Activated CD4-positive, alpha-beta T cell treated with anti-CD3 and anti-CD28 coated beads, Interleukin-2, amount 10 ng/mL, durations not matched to agents 24 days and 14 days (primary cell): ENCODE measurements around the gene MACIR. TPM values are rescaled to one million over a fixed set of nuclear protein-coding genes. Genes with fewer than 3 reads are reported as not detected.
A peak's percentile ranks its signal among the peaks of the same experiment; 100 is the strongest.

Experiments used
- DNase-seq: peaks from one replicate; pipeline ENCODE4 v3.0.0; 2022
- H3K27ac Mint-ChIP-seq: one replicate; pipeline ENCODE4 v1.8.0; 2022; ENCODE audit warnings: mild to moderate bottlenecking, mixed read lengths
- H3K27me3 Mint-ChIP-seq: one replicate; pipeline ENCODE4 v1.8.0; 2022; ENCODE audit warnings: mixed read lengths
- H3K36me3 Mint-ChIP-seq: one replicate; pipeline ENCODE4 v1.8.0; 2022; ENCODE audit warnings: low read depth, mild to moderate bottlenecking, mixed read lengths
- H3K4me1 Mint-ChIP-seq: one replicate; pipeline ENCODE4 v1.8.0; 2021; ENCODE audit warnings: mixed read lengths
- H3K4me3 Mint-ChIP-seq: one replicate; pipeline ENCODE4 v1.8.0; 2022; ENCODE audit warnings: mild to moderate bottlenecking, moderate library complexity, mixed read lengths
- H3K9me3 Mint-ChIP-seq: one replicate; pipeline ENCODE4 v1.8.0; 2021; ENCODE audit warnings: mixed read lengths
- intact Hi-C: fragments of 100-400 bp; cut with micrococcal nuclease; formaldehyde crosslinking; loops from one replicate; pipeline ENCODE4 v1.15.1; 2023
- total RNA-seq: library from RNA; stranded (reverse); gene quantifications from 2 replicates; pipeline ENCODE4 v1.2.3, GENCODE V29; 2022

Gene MACIR
- total RNA-seq, 1 donor from 2014 or later = 13.3 TPM

DNA sequence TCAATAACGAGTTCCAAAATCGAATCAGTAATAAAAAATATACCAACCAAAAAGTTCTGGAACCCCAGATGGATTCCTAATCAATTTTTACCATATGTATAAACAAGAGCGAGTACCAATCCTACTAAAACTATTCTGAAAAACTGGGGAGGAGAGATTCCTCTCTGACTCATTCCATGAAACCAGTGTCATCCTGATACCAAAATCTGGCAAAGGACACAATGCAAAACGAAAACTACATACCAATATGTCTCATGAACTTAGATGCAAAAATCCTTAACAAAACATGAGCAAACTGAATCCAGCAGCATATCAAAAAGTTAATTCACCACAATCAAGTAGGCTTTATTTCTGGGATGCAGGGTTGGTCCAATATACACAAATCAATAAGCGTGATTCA is 30.5 kb upstream of the MACIR start:
- H3K4me1 Mint-ChIP-seq = peaks cover 2% of the 10 kb centered on the region
- intact Hi-C loops = loop anchor here (10.0 kb wide), 1 partner anchor 643 kb away; no protein-coding TSS in a partner anchor

DNA sequence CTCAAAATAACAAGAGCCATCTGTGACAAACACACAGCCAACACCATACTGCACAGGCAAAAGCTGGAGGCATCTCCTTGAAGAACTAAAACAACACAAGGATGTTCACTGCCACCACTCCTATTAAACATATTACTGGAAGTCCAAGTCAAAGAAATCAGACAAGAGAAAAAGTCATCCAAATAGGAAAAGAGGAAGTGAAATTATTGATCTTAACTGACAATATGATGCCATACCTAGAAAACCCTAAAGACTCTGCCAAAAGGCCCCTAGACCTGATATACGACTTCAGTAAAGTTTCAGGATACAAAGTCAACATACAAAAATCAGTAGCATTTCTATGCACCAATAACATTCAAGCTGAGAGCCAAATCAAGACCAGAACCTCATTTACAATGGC is 30.0 kb upstream of the MACIR start:
- Mint-ChIP-seq H3K9me3 (no peaks in the 10 kb centered on the region), H3K27ac (no peak overlapping the region), H3K4me3 (no peak overlapping the region), H3K36me3 (no peaks in the 10 kb centered on the region), H3K4me1 (peaks cover 2% of the 10 kb centered on the region), H3K27me3 (peaks cover 54% of the 10 kb centered on the region)
- intact Hi-C loops = loop anchor here (10.0 kb wide), 1 partner anchor 644 kb away; no protein-coding TSS in a partner anchor
- no peak for DNase-seq

More for the DNA sequence above, 30.5 kb upstream of the MACIR start:
- Mint-ChIP-seq H3K9me3 (no peaks in the 10 kb centered on the region), H3K36me3 (no peaks in the 10 kb centered on the region), H3K4me3 (no peak overlapping the region), H3K27ac (no peak overlapping the region), H3K27me3 (peaks cover 50% of the 10 kb centered on the region)
- no peak for DNase-seq

DNA sequence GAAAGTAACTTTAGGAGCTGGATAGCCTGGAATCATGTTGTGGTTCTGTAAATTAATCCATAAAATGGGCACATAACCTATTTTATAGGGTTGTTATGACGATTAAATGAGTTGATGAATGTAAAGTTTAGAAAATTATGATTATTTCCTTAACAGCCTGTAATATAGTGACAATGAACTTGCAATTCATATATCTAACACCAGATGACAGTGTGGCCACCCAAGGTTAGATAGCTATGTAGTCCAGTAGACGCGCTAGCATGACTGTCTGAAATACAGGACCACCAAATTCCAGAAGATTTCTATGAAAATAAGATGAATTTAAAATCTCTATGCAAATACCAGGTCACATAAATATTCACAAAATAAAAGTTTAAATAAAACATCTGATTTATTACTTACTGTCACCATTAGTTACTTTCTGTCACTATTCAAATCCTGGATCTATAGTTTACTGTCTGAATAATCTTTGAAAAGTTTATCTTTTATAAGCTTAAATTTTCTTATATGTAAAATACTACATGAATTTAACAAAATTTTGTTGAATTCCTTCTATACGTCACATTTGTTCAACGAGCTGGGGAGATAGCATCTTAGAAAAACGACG is 26.1 kb upstream of the MACIR start:
- no peaks in the 10 kb centered on the region for H3K36me3 Mint-ChIP-seq
- DNase-seq = peak; percentile 69
- no peaks in the 10 kb centered on the region for H3K9me3 Mint-ChIP-seq
- H3K4me1 Mint-ChIP-seq = no peaks in the 10 kb centered on the region
- no peak overlapping the region for H3K27ac Mint-ChIP-seq
- no peak overlapping the region for H3K4me3 Mint-ChIP-seq
- peaks cover 47% of the 10 kb centered on the region for H3K27me3 Mint-ChIP-seq
- intact Hi-C loops = loop anchor here (1.0 kb wide), 1 partner anchor 243 kb away; no protein-coding TSS in a partner anchor

DNA sequence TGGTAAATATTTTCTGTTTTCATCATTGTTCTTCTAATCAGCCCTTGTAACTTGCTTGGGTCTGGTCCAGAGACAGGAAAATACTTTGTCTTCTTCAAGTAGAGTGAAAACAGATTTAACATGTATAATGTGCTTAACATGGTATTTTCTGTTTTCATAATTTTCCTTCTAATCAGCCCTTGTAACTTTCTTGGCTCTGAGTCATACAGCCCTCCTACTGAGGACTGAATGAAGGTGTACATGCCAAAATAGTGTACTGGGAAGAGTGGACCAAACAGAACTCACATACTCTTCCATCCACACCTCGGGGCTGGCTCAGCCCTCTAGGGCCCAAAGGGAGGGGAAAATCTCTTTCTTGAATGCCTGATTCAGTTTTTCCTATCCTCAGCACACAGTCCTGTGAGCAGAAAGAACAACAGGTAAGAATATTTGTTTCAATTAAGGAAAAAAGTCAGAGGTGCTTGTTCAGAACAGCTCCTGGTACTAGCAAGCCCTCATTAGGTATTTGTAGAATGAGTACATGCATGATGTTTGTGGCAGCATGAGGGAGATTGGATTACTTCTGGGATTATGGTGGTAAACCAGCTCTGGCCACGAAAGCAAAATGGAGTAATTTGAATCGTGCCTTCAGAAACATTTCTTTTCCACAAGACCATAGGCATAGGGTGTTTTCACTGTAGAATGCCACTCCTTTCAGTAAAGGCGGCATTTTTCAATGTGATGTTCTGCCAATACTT is 24.2 kb upstream of the MACIR start:
- Mint-ChIP-seq H3K4me3 (no peak overlapping the region), H3K4me1 (no peaks in the 10 kb centered on the region), H3K36me3 (no peaks in the 10 kb centered on the region), H3K9me3 (no peaks in the 10 kb centered on the region), H3K27me3 (peaks cover 42% of the 10 kb centered on the region), H3K27ac (no peak overlapping the region)
- intact Hi-C loops = no loop called here
- DNase-seq = no peak

DNA sequence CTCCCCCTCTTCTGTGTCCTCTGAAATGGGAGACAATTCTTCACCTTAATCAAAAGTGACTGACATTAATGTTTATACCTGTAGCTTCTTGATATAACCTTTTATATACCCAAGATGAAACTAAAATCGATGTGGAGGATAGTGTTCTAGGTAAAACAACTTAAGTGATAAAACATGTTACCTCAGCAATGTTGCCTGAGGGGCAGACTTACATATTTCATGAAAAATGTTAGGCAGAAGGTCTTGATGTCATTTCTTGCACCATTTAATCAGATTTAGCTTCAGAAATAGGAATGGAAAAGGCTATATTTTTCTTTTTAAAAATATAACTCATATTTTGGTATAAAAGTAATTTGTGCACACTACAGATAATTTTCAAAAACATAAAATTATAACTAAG is 22.7 kb upstream of the MACIR start:
- intact Hi-C loops = no loop called here
- H3K9me3 Mint-ChIP-seq = peaks cover 4% of the 10 kb centered on the region
- no peak overlapping the region for H3K4me3 Mint-ChIP-seq

DNA sequence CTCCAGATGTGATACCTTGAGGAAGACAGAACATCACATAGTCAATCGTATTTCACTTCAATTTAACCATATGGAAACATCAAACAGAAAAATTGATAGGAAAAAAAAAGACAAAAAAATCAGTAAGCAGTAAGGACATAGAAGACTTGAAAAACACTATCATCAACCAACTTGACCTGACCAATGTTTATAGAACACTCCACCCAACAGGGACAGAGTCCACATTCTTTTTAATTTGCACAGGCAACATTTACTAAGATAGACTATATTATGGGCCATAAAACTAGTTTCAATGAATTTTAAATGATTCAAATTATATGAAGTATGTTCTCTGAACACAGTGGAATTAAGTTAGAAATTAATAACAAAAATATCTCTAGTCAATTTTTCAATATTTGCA is 20.8 kb upstream of the MACIR start:
- Mint-ChIP-seq H3K4me1 (no peaks in the 10 kb centered on the region), H3K4me3 (no peak overlapping the region), H3K36me3 (no peaks in the 10 kb centered on the region), H3K27me3 (peaks cover 40% of the 10 kb centered on the region), H3K9me3 (peaks cover 4% of the 10 kb centered on the region), H3K27ac (no peak overlapping the region)
- no peak for DNase-seq
- intact Hi-C loops = no loop called here

More for the DNA sequence above, 22.7 kb upstream of the MACIR start:
- no peak overlapping the region for H3K27ac Mint-ChIP-seq
- no peaks in the 10 kb centered on the region for H3K36me3 Mint-ChIP-seq
- DNase-seq = no peak
- no peaks in the 10 kb centered on the region for H3K4me1 Mint-ChIP-seq
- H3K27me3 Mint-ChIP-seq = peaks cover 39% of the 10 kb centered on the region

DNA sequence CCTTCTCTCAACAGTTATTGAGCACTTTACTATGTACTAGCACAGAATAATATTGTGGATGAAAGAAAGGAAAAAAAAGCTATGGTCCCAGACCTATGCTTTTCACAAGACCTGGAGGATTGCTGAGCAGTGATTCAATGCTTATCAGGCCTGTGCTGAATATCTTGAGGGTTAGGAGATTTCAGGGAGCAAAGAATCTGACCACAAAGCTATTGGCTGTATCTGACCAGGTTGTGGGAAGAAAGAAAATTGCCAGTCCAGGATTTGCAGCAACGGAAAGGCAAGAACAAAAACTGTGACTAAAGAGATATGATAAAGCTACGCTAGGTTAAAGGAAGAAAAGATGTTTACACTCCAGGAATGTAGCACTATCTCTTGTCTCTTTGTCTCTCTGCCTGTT is 14.9 kb upstream of the MACIR start:
- H3K36me3 Mint-ChIP-seq = no peaks in the 10 kb centered on the region
- H3K4me1 Mint-ChIP-seq = peaks cover 5% of the 10 kb centered on the region
- no peak overlapping the region for H3K4me3 Mint-ChIP-seq
- no peak for DNase-seq
- peaks cover 4% of the 10 kb centered on the region for H3K9me3 Mint-ChIP-seq
- H3K27me3 Mint-ChIP-seq = peaks cover 61% of the 10 kb centered on the region
- intact Hi-C loops = no loop called here
- H3K27ac Mint-ChIP-seq = no peak overlapping the region

DNA sequence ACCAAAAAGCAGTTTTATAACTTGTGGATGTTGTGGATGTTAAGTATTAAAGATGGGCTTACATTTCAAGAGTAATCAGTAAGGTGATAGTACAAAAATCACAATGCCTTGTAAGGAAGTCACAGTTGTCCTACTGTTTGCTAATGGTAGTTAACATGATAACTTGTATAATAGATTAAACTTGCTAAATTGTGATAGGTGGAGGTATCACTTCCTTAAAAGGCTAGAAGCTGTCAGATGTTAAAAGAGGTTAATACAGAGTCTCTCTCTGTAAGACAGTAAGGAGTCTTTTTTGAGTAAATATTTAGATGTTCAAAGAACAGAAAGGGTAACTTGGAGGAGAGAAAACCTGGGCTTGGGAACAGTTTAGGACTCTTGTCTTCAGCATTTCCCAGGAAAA is 14.2 kb upstream of the MACIR start:
- no peak for DNase-seq
- Mint-ChIP-seq H3K27ac (no peak overlapping the region), H3K4me1 (peaks cover 5% of the 10 kb centered on the region), H3K4me3 (no peak overlapping the region), H3K36me3 (no peaks in the 10 kb centered on the region), H3K9me3 (peaks cover 4% of the 10 kb centered on the region), H3K27me3 (peaks cover 61% of the 10 kb centered on the region)
- intact Hi-C loops = no loop called here

DNA sequence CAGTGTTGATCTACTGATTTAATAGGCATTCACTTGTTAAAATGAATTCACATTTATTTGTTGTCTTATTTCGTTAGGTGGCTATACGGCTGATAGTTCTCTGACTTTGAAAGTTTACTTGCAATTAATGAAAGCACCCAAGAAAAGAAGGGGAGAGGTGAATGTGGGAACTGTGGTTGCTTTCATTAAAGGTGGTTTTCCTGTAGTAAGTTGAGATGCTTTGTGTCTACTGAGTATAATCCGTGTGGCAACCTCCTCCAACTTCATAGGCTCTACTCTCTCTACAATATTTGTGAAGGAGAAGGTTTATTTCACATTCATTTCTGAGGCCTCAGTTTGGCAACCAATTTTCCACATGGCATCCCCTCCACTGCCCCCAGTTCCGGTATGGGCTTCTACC is 12.8 kb upstream of the MACIR start:
- peaks cover 67% of the 10 kb centered on the region for H3K27me3 Mint-ChIP-seq
- no peaks in the 10 kb centered on the region for H3K9me3 Mint-ChIP-seq
- DNase-seq = no peak
- H3K4me3 Mint-ChIP-seq = no peak overlapping the region
- intact Hi-C loops = no loop called here
- H3K4me1 Mint-ChIP-seq = peaks cover 5% of the 10 kb centered on the region
- no peak overlapping the region for H3K27ac Mint-ChIP-seq
- H3K36me3 Mint-ChIP-seq = no peaks in the 10 kb centered on the region

DNA sequence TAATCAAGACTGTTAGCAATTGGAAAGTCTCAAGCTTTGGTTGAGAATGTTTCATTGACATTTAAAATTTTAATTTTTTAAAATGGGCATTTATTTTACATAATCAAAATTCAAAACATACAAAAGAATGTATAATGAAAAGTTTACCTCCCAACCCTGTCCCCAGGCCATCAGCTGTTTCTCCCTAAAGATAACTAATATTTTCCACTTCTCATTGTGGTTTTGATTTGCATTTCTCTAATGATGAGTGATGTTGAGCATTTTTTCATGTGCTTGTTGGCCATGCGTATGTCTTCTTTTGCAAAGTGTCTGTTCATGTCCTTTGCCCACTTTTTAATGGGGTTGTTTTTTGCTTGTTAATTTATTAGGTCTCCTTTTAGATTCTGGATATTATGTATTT is 11.4 kb upstream of the MACIR start:
- Mint-ChIP-seq H3K9me3 (no peaks in the 10 kb centered on the region), H3K4me1 (peaks cover 5% of the 10 kb centered on the region)
- intact Hi-C loops = no loop called here

DNA sequence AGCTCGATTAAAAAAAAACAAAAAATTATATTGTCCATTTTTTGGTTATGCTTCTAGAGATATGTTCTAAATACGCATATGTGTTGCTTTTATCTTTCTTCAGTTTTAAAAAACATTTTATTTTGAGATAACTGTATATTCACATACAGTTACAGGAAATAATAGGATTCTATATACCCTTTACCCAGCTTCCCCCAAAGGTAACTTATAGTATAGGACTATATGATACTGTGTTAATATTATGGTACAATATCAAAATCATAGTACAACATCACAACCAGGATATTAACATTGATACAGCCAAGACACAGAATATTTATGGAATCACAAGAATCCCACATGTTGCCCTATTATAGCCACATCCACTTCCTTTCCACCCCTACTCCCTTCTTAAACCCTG is 9.5 kb upstream of the MACIR start:
- no peaks in the 10 kb centered on the region for H3K36me3 Mint-ChIP-seq
- peaks cover 65% of the 10 kb centered on the region for H3K27me3 Mint-ChIP-seq
- H3K4me1 Mint-ChIP-seq = peaks cover 5% of the 10 kb centered on the region
- DNase-seq = no peak
- no peak overlapping the region for H3K4me3 Mint-ChIP-seq
- no peaks in the 10 kb centered on the region for H3K9me3 Mint-ChIP-seq
- intact Hi-C loops = no loop called here
- no peak overlapping the region for H3K27ac Mint-ChIP-seq

More for the DNA sequence above, 11.4 kb upstream of the MACIR start:
- H3K4me3 Mint-ChIP-seq = no peak overlapping the region
- H3K27me3 Mint-ChIP-seq = peaks cover 70% of the 10 kb centered on the region
- no peak for DNase-seq
- no peak overlapping the region for H3K27ac Mint-ChIP-seq
- H3K36me3 Mint-ChIP-seq = no peaks in the 10 kb centered on the region

DNA sequence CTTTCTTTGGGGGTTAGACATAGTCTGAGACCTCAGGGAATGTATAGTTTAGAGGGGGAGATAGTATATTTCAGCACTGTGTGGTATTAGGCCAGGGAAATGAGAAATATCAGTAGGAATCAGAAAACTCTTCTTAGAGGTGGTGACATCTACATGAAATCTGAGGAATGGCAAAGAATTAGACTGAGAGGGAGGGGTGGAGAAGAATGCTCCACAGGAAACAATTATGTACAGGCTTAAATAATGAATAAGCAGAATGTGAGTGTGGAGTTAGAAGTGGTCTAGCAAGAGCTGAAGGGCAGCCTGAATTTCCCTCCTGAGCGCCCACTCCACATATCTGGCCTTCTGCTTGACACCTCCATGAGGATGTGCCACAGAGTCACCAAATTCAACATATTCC is 3.6 kb upstream of the MACIR start:
- H3K27ac Mint-ChIP-seq = no peak overlapping the region
- intact Hi-C loops = loop anchor here (5.0 kb wide), 3 partner anchors 43 to 493 kb away; no protein-coding TSS in a partner anchor
- no peak overlapping the region for H3K4me3 Mint-ChIP-seq

DNA sequence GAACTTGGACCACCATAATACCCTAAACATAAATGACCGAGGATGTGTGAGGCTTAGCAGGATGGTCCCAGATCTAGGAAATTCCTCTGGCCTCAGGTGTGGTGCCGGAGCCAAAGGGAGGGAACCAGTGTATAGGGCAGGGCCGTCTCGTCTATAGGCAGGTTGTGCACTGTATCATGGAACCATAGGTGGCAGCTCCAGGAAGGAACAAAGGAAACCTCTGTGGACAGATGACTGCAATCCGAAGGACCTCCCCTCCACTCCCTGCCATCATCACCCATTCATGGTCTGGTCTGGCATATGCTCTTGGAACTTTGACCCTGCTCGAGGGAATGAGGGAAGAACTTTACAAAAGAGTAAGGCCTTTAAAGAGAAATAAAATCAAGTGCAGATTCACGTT is 2.9 kb upstream of the MACIR start:
- Mint-ChIP-seq H3K9me3 (no peaks in the 10 kb centered on the region), H3K4me3 (no peak overlapping the region), H3K4me1 (peaks cover 8% of the 10 kb centered on the region), H3K27me3 (peaks cover 28% of the 10 kb centered on the region), H3K36me3 (no peaks in the 10 kb centered on the region), H3K27ac (no peak overlapping the region)
- intact Hi-C loops = loop anchor here (5.0 kb wide), 3 partner anchors 43 to 493 kb away; no protein-coding TSS in a partner anchor
- DNase-seq = no peak

More for the DNA sequence above, 3.6 kb upstream of the MACIR start:
- Mint-ChIP-seq H3K4me1 (peaks cover 4% of the 10 kb centered on the region), H3K9me3 (no peaks in the 10 kb centered on the region), H3K27me3 (peaks cover 33% of the 10 kb centered on the region), H3K36me3 (no peaks in the 10 kb centered on the region)
- DNase-seq = no peak

DNA sequence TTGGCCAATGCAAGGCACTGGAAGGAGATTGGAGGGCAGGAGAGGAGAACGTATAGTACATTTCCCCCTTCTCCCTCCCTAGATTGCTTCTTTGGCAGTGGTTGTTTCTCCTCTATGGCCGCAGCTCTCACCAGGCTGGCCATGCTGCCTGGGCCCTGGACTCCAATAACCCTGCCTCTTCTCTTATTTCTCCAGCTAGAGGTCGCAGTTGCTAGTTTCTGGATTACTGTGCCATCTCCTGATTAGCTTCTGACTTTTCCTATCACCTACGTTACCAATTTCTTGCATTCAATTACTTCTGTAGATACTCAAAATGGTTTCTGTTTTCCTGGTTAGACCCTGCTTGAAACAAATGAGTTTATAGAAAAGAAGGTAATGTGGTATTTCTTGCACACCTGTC is 2.4 kb upstream of the MACIR start:
- H3K27ac Mint-ChIP-seq = no peak overlapping the region
- H3K4me1 Mint-ChIP-seq = peaks cover 12% of the 10 kb centered on the region
- no peak for DNase-seq
- peaks cover 23% of the 10 kb centered on the region for H3K27me3 Mint-ChIP-seq
- no peaks in the 10 kb centered on the region for H3K9me3 Mint-ChIP-seq
- no peak overlapping the region for H3K4me3 Mint-ChIP-seq
- intact Hi-C loops = loop anchor here (5.0 kb wide), 3 partner anchors 44 to 494 kb away; no protein-coding TSS in a partner anchor
- peaks cover under 1% of the 10 kb centered on the region for H3K36me3 Mint-ChIP-seq
